ENCODE results near the gene KRT74.
A peak's percentile ranks its signal among the peaks of the same experiment; 100 is the strongest.
"Not testable (repeated sequence)": the region's sequence is repeated elsewhere in the genome, so short reads cannot be mapped to it uniquely, and the experiment has no call there.

KRT74 gene

GRCh38 chr12:52601671-52602070 lies 28.0 kb upstream of the KRT74 start:
- DNase-seq: no peak

- no peak for DNase-seq
Measured at GRCh38 chr12:52600941-52601481, 27.4 kb upstream of the KRT74 start, which contains the start of gene KRT72. Gene KRT72, minus strand, starts transcription at chr12:52601463. Its CDS starts 11 bp downstream, at chr12:52601452.

GRCh38 chr12:52600475-52600874 lies 26.8 kb upstream of the KRT74 start:
- no peak for DNase-seq

- DNase-seq: no peak
Measured at GRCh38 chr12:52600071-52600470, 26.4 kb upstream of the KRT74 start.

GRCh38 chr12:52598966-52599365 lies 25.3 kb upstream of the KRT74 start:
- DNase-seq: no peak

- DNase-seq: not testable (repeated sequence)
Measured at GRCh38 chr12:52594237-52594636, 20.6 kb upstream of the KRT74 start.

GRCh38 chr12:52591521-52591920 lies 17.9 kb upstream of the KRT74 start:
- DNase-seq: no peak

- no peak for DNase-seq
Measured at GRCh38 chr12:52590021-52590420, 16.4 kb upstream of the KRT74 start.

GRCh38 chr12:52587563-52587962 lies 13.9 kb upstream of the KRT74 start:
- DNase-seq: no peak

GRCh38 chr12:52585946-52586345 lies 12.3 kb upstream of the KRT74 start:
- DNase-seq: peak in 1 of 2 donors; percentile 17

- DNase-seq: no peak
Measured at GRCh38 chr12:52585066-52585465, 11.4 kb upstream of the KRT74 start.

- no peak for DNase-seq
Measured at GRCh38 chr12:52584156-52584682, 10.6 kb upstream of the KRT74 start.

- peak; percentile 51 to 66 for DNase-seq
Measured at GRCh38 chr12:52582971-52583456, 9.4 kb upstream of the KRT74 start.

- no peak for DNase-seq
Measured at GRCh38 chr12:52582486-52582885, 8.8 kb upstream of the KRT74 start.

GRCh38 chr12:52581481-52581880 lies 7.8 kb upstream of the KRT74 start:
- no peak for DNase-seq

GRCh38 chr12:52581066-52581465 lies 7.4 kb upstream of the KRT74 start:
- DNase-seq: no peak

GRCh38 chr12:52580496-52580895 lies 6.9 kb upstream of the KRT74 start:
- no peak for DNase-seq

GRCh38 chr12:52579468-52580465 lies 6.1 kb upstream of the KRT74 start:
- DNase-seq: no peak

- no peak for DNase-seq
Measured at GRCh38 chr12:52578469-52578868, 4.8 kb upstream of the KRT74 start.

GRCh38 chr12:52577316-52577715 lies 3.7 kb upstream of the KRT74 start:
- no peak for DNase-seq

GRCh38 chr12:52575948-52576347 lies 2.3 kb upstream of the KRT74 start:
- no peak for DNase-seq

GRCh38 chr12:52575256-52575655 lies 1.6 kb upstream of the KRT74 start:
- no peak for DNase-seq

GRCh38 chr12:52573306-52573705 lies 337 bp downstream of the KRT74 start:
- no peak for DNase-seq

- no peak for DNase-seq
Measured at GRCh38 chr12:52570511-52570910, 3.1 kb downstream of the KRT74 start.

Measured in stimulated activated CD4-positive, alpha-beta T cell treated with anti-CD3 and anti-CD28 coated beads, Interleukin-2, amount 100 ng/mL, for 48 hours (primary cell).